Measurements from ENCODE around the gene PPARA.

The PPARA gene

GRCh38 chr22:46143491-46144147, 6.7 kb upstream of the PPARA start:
- H3K27ac Mint-ChIP-seq, result peak overlapping the region in 1 of 2 donors; percentile 17
- H3K27me3 Mint-ChIP-seq, result peaks cover 13% of the 10 kb centered on the region
- H3K4me3 Mint-ChIP-seq, result no peak overlapping the region
- DNase-seq, result no peak
- ATAC-seq, result no peak
- no peaks in the 10 kb centered on the region for H3K9me3 Mint-ChIP-seq
- H3K4me1 Mint-ChIP-seq, result peaks cover under 1% of the 10 kb centered on the region

GRCh38 chr22:46145361-46145851, 4.9 kb upstream of the PPARA start:
- Mint-ChIP-seq H3K9me3 (no peaks in the 10 kb centered on the region), H3K27me3 (peaks cover 28% of the 10 kb centered on the region), H3K4me3 (no peak overlapping the region), H3K4me1 (peaks cover 13% of the 10 kb centered on the region), H3K27ac (no peak overlapping the region)
- DNase-seq (no peak), ATAC-seq (no peak)

GRCh38 chr22:46145896-46146295, 4.4 kb upstream of the PPARA start:
- ATAC-seq (no peak), DNase-seq (no peak)
- no peak overlapping the region for H3K27ac Mint-ChIP-seq
- H3K4me1 Mint-ChIP-seq, result peaks cover 13% of the 10 kb centered on the region
- peaks cover 28% of the 10 kb centered on the region for H3K27me3 Mint-ChIP-seq
- H3K4me3 Mint-ChIP-seq, result no peak overlapping the region
- H3K9me3 Mint-ChIP-seq, result no peaks in the 10 kb centered on the region

- Mint-ChIP-seq H3K27me3 (peaks cover 28% of the 10 kb centered on the region), H3K4me3 (no peak overlapping the region), H3K27ac (no peak overlapping the region), H3K4me1 (peaks cover 16% of the 10 kb centered on the region), H3K9me3 (no peaks in the 10 kb centered on the region)
- DNase-seq (no peak), ATAC-seq (no peak)
These were observed 4.0 kb upstream of the PPARA start for GRCh38 chr22:46146329-46146728.

- Mint-ChIP-seq H3K27me3 (peaks cover 28% of the 10 kb centered on the region), H3K9me3 (no peaks in the 10 kb centered on the region), H3K4me3 (no peak overlapping the region), H3K4me1 (peaks cover 21% of the 10 kb centered on the region), H3K27ac (no peak overlapping the region)
- ATAC-seq (no peak), DNase-seq (no peak)
These were observed 3.3 kb upstream of the PPARA start for GRCh38 chr22:46147061-46147460.

GRCh38 chr22:46147471-46148267, 2.7 kb upstream of the PPARA start:
- Mint-ChIP-seq H3K4me1 (peaks cover 27% of the 10 kb centered on the region), H3K27me3 (peaks cover 28% of the 10 kb centered on the region), H3K9me3 (no peaks in the 10 kb centered on the region), H3K4me3 (no peak overlapping the region), H3K27ac (no peak overlapping the region)
- ATAC-seq (no peak), DNase-seq (no peak)

GRCh38 chr22:46148336-46148735, 2.0 kb upstream of the PPARA start:
- Mint-ChIP-seq H3K27ac (no peak overlapping the region), H3K4me3 (no peak overlapping the region), H3K9me3 (no peaks in the 10 kb centered on the region), H3K4me1 (peaks cover 27% of the 10 kb centered on the region), H3K27me3 (peaks cover 28% of the 10 kb centered on the region)
- ATAC-seq (no peak), DNase-seq (no peak)

GRCh38 chr22:46148816-46149511, 1.4 kb upstream of the PPARA start:
- Mint-ChIP-seq H3K27me3 (peaks cover 28% of the 10 kb centered on the region), H3K4me1 (peaks cover 27% of the 10 kb centered on the region), H3K4me3 (peak overlapping the region; percentile 89 to 91), H3K9me3 (no peaks in the 10 kb centered on the region), H3K27ac (peak overlapping the region in 1 of 2 donors; percentile 42)
- peak in 1 of 2 donors; percentile 16 for DNase-seq
- no peak for ATAC-seq

GRCh38 chr22:46149512-46150033, 753 bp upstream of the PPARA start:
- H3K27ac Mint-ChIP-seq, result no peak overlapping the region
- peaks cover 28% of the 10 kb centered on the region for H3K27me3 Mint-ChIP-seq
- H3K4me1 Mint-ChIP-seq, result peaks cover 27% of the 10 kb centered on the region
- peak; percentile 34 to 35 for DNase-seq
- no peaks in the 10 kb centered on the region for H3K9me3 Mint-ChIP-seq
- peak overlapping the region; percentile 89 to 91 for H3K4me3 Mint-ChIP-seq
- peak; percentile 16 for ATAC-seq

GRCh38 chr22:46150655-46151477, 540 bp downstream of the PPARA start:
- Mint-ChIP-seq H3K9me3 (no peaks in the 10 kb centered on the region), H3K27me3 (peaks cover 28% of the 10 kb centered on the region), H3K4me3 (peak overlapping the region; percentile 82 to 84), H3K27ac (peak overlapping the region; percentile 82 to 88), H3K4me1 (peaks cover 27% of the 10 kb centered on the region)
- DNase-seq (peak; percentile 68 to 69), ATAC-seq (peak; percentile 60)

GRCh38 chr22:46153930-46154329, 3.6 kb downstream of the PPARA start:
- Mint-ChIP-seq H3K9me3 (no peaks in the 10 kb centered on the region), H3K4me3 (no peak overlapping the region), H3K27ac (no peak overlapping the region), H3K4me1 (peaks cover 34% of the 10 kb centered on the region), H3K27me3 (peaks cover 12% of the 10 kb centered on the region)
- DNase-seq (no peak), ATAC-seq (no peak)

GRCh38 chr22:46156031-46156430, 5.7 kb downstream of the PPARA start:
- Mint-ChIP-seq H3K9me3 (no peaks in the 10 kb centered on the region), H3K4me1 (peaks cover 24% of the 10 kb centered on the region), H3K4me3 (no peak overlapping the region), H3K27ac (no peak overlapping the region), H3K27me3 (no peaks in the 10 kb centered on the region)
- ATAC-seq (no peak), DNase-seq (no peak)

- Mint-ChIP-seq H3K27me3 (no peaks in the 10 kb centered on the region), H3K9me3 (no peaks in the 10 kb centered on the region), H3K4me3 (no peak overlapping the region), H3K27ac (no peak overlapping the region), H3K4me1 (peaks cover 16% of the 10 kb centered on the region)
- ATAC-seq, result no peak
- no peak for DNase-seq
These were observed 8.0 kb downstream of the PPARA start for GRCh38 chr22:46158283-46158682.

GRCh38 chr22:46159212-46159611, 8.9 kb downstream of the PPARA start:
- DNase-seq (no peak), ATAC-seq (no peak)
- H3K4me1 Mint-ChIP-seq, result peaks cover 19% of the 10 kb centered on the region
- H3K27me3 Mint-ChIP-seq, result no peaks in the 10 kb centered on the region
- no peaks in the 10 kb centered on the region for H3K9me3 Mint-ChIP-seq
- H3K4me3 Mint-ChIP-seq, result no peak overlapping the region
- no peak overlapping the region for H3K27ac Mint-ChIP-seq

GRCh38 chr22:46159777-46160176, 9.5 kb downstream of the PPARA start:
- no peak for DNase-seq
- no peak for ATAC-seq
- Mint-ChIP-seq H3K27me3 (no peaks in the 10 kb centered on the region), H3K4me1 (peaks cover 19% of the 10 kb centered on the region), H3K9me3 (no peaks in the 10 kb centered on the region), H3K27ac (no peak overlapping the region), H3K4me3 (no peak overlapping the region)
